ENCODE measurements around the gene ELF4.

The ELF4 gene

DNA sequence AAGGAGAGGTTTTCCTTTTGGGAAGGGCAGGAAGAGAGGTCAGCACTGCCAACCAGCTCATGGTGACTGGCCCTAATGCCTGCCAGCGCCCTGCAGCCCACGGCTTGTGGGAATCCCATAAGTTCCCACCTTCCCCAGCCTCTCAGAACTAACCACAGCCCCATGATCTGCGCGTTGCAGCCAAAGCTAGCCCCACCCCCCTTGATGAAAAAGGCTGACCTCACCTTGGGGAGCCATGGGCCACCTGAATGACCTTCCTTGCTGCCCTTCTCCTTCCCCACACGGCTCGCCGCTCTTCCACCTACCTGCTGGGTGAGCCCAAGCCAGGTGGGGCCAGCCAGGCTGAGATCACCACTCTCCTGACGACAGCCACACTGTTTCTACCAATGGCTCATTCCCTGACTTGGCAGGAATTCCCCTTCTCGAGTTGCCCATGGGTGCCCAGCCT, 3.9 kb upstream of the ELF4 start:
- no peak for DNase-seq (ENCODE audit: low spot score)

DNA sequence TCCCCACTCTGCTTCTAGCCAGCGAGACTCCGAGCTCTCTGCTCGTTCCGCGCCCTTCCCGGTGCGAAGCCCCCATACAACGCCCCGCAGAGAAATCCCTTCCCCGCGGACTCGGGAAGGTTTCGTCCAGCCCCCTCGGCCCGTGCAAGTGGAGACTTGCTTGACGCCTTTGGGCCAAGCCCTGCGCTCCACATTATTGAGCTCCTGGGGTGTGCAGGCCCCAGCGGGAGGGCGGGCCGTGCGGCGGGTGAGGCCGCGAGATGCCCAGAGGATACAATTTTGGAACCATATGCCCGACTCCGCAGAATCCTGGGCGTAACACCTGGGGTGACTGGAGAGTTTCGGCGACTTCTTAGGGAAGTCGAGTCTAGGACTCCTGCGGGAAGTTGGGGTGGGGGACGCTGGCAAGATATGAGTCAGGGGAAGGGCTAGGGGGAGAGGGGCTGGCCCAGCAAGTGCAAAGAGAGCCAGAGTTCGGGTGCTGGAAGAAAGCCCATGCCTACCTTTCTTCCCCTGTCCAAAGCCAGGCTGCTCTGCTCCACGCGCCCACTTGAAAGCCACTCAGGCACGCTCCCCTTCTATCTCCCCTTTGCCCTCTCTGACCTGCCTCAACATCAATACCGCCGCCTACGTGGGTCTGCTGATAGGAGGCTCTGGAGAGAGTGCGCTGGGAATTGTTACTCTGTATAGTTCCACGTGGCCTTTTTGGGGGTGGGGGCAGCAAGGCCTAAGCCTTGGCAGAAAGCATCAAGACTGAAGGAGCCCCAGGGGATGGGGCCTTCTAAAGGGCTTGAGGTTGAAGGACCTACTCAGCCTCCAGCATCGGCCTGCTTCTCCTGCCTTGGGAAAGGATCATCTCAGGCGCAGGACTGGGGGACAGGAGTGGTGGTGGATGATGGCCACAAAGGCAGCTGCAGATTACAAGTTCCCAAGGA, 1.2 kb upstream of the ELF4 start:
- no peak for DNase-seq (ENCODE audit: low spot score)

DNA sequence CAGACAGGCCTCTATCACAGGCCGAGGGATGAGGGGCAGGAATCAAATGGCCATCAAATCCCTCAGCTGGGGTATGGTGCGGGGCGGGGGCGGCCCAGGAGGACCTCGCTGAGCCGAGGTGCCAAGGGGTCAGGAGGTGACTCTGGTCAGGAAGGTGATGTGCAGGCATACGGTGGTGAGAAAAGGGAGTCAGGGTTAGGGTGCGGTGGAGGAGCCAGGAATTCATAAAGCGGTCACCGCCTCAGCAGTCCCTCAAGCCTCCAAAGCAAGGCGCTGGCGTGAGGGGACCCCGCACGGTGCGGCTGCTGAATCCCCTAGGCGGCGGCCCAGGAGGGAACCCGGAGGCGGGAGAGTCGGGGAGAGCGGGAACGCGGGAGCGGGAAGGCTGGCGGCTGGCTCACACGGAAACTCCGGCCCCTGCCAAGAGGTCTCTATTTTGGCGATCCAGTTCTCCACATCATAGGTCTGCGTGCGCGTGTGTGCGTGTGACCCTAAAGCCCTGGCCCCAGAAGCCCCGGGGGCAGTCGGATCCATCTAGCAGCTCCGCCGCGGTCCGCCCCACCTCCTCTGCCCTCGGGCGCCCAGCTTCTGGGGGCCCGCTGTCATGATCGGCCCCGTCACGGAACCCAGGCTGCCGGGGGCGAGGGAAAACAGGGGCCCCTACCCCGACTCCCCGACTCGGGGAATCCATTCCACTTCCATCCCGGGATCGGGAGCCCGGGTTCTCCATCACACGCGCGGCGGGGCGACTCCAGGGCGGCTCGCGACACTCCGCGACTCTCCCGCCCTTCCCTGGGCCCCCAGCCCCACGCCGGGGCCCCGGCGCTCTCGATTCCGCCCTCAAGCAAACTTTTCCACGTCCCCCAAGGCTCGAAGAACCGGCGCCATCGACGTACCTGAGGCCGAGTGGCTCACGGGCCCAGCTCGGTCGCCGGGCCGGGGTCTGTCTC, 593 bp downstream of the ELF4 start:
- DNase-seq (ENCODE audit: low spot score), result no peak

DNA sequence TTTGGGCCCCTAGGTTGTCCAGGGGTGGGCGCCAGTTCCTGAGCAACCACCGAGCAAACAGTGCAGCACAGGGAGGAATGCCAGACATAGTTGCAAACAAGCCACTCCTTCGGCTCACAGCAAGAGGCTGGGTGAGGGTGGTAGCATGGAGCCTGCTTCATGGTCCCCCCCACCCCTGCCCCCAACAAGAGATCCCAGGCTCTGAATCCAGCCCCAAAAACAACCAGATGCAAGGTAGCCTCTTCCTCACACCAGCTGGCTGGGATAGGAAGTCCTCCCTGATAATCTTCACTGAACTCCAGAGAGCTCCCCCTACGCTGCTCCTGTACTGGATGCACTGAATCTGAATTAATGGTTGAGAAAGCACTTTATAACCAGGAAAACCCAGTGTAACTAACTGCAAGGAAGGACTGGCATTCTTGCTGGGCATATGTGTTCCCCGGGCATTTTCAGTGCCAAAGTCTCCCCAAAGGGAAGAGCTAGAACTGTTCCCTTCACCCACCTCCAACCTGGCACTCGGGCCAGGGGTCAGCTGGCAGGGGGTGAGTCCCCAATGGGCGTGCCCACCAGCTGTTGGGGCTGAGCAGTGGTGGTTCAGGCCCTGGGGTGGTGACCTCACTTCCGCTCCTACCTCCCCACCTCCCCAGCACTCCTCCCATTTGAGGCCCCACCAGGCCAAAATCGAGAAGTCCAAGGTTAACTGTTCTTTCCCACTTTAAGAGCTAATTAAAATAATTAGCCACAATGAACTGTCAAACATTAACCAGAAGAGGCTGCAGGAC, 1.5 kb downstream of the ELF4 start:
- no peak for DNase-seq (ENCODE audit: low spot score)

DNA sequence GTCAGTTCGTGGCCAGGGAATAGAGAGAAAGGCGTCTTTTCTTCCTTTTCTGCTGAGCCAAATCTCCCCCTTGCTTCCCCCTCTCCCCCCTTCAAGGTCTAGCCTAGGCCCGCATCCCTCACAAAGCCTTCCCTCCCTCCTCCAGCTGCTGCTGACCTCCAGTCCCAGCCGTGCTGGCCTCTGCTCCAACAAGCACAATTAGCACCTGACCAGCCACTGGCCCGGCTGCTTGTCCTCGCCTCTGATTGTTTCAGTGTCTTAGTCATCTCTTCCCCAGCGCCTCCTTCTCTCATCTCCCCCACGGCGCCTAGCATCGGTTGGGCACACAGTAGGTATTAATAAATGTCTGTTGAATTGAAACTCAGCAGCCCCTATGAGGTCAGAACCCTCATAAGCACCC, 4.2 kb downstream of the ELF4 start:
- DNase-seq (ENCODE audit: low spot score), result no peak

DNA sequence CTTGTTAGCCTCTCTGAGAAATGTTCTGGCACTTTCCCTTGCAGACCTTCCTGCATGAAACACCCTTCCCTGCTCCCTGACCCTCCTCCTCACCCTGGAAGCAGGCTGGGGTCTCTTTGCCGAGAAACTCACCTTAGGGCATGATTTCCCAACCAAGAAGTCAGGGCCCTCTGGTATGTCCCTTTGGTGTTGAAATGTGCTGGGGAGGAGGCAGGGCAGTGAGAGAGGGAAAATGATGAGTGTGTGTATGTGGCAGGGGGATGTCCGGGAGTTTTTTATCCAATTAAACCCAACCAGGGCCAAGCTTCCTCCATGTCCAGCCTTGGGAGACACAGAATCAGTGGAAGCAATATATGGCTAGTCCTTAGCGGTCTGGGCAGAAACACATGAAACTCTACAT, 5.1 kb downstream of the ELF4 start:
- DNase-seq (ENCODE audit: low spot score), result no peak

DNA sequence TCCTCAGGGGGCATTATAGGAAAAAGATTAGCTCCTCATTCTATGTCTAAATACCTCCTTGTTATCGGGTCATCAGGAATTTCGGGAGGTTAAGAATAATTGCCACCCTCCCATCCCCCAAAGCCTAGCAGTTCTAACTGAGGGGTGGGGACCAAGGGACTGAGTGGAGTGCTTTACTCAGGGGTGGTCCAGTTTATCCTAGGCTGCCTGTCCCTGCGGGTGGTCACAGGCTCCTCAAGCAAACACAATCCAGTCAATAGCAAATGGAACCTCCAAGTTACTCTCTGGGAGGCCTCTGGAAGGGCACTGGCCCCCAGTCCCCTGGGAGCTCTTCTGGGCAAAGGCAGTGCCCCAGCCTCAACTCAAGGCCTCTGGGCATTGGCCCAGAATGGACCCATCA, 6.7 kb downstream of the ELF4 start:
- no peak for DNase-seq (ENCODE audit: low spot score)

DNA sequence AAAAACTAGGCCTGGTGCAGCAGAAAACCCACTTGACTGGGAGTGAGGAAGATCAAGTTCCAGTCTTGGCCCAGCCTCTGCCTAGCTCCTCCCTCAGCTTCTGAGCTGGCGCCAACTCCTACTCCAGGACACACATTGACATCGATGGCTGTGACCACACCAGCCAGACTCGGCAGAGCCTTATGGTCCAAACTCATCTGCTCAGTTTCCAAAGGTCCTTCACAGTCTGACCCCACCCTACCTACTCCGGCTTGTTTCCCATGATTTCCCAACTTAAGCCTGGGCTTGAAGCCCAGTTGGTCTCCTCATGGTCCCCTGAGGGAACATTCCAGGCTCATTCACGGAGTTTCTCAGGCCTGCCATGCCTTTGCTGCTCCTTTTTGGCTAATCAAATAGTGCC, 10.1 kb downstream of the ELF4 start:
- DNase-seq (ENCODE audit: low spot score), result no peak

DNA sequence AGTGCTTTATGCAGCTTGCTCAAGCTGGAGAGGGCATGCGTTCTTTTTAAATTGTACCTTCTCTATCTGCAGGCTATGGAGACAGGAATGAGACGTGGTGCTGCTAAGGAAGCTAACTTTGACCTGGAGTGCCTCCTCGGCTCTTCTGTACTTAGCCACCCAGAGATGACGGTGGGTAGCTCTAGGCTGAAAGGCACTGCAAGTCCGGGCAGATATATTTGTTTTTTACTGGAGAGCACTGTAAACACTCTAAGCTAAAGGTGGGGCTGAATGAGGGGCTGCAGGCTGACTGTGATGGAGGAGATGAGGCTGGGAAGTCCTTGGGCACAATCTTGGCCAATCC, 12.1 kb downstream of the ELF4 start:
- DNase-seq (ENCODE audit: low spot score), result no peak

DNA sequence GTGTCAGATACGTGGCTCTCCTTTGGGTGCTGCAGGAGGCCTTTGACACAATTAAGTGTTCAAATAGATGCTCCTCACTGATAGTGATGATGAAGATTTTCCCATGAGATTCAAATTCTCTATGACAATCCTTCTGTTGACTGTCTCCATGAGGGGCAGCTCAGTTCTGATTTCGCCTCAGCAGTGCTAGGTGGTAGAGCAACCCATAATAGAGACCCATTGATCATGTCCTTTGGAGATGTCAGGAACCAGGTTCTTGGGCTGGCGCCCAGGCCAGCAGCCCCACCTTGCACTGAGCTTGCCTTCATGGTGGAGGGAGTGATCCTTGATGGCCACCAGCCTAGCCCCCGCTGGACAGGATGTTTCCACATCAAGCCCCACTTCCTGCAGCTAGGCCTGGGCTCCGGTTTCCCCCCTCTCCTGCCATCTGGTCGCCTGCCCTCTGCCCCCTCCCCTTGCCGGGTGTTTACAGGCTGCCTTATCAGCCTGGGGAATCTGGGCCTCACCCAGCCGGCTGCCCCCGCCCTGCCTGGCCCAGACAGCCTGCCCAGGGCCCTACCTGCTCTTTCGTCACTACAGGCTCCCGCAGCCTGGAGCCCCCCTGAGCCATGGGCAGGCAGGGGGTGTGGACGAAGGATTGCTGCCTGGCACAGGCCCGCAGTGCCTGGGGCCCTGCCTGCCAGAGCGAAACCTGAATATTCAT, 12.6 kb downstream of the ELF4 start:
- DNase-seq (ENCODE audit: low spot score), result no peak

DNA sequence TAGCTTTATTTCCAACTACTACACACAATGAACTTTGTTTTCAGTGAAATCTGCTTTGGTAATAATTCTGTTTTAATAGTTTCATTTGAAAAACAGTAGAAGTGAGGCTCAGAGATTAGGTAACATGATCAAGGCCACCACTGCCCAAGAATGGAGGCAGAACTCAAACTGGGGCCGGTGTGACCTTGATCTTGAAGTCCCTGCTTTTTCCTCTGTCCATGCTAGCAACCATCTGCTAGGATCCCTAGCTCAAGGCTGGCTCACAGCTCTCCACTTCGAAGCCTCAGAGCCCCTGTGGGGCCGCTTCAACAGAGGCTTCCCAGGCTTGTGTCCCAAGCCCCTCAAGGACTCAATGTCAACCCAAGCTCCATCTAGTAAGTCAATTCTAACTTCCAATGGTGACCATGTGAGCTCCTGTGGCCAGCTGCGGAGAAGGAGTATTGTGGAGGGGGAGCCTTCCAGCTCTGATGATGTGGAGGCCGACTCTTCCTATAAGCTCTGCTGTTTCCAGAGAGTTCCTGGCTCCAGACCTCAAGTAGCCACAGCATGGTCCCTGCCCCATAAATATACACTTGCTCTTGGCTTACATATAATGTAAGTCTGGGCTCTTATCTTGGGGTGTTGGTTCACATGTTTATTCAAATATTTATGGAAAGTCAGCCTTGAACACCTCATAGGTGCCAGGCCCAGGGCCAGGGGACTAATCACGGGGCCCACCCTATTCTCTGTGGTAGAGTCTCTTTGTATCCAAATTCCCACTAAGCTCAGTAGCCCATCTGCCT, 14.9 kb downstream of the ELF4 start:
- DNase-seq (ENCODE audit: low spot score), result no peak

DNA sequence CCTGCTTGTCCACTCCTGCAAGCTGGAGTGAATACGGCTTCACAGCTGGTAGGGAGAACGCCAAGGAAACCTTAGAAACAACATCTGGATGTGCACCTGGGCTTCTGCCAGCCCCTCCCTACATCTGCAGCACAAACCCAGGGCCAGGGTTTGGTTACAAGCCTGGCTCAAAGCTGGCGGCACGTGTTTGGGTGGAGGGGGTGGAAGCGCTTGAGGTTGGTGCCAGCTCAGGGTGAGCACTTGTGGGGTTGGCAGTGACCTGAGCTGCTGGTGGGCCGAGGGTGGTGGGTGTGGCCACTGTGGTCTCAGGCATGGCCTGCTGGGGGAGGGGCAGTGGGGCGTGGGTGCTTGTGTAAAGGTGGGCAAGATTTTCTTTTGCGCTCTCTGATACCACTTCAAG, 15.6 kb downstream of the ELF4 start:
- no peak for DNase-seq (ENCODE audit: low spot score)

DNA sequence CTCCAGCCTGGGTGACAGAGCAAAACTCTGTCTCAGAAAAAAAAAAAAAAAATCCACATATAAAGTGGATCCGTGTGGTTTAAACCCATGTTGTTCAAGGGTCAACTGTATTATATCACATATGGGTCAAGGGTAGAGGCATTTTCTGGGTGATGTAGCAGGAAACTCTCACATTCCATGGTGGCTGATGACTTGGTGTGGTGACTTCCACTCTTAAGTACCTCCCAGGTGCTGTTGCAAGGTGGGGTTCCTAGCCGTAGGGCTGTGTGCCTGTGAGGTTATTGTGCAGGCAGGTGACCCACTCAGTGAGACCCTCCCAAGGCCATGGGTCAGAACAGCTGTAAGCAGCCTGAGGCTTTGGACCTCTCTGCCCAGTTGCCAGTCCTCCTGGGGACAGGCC, 17.0 kb downstream of the ELF4 start:
- DNase-seq (ENCODE audit: low spot score), result no peak

DNA sequence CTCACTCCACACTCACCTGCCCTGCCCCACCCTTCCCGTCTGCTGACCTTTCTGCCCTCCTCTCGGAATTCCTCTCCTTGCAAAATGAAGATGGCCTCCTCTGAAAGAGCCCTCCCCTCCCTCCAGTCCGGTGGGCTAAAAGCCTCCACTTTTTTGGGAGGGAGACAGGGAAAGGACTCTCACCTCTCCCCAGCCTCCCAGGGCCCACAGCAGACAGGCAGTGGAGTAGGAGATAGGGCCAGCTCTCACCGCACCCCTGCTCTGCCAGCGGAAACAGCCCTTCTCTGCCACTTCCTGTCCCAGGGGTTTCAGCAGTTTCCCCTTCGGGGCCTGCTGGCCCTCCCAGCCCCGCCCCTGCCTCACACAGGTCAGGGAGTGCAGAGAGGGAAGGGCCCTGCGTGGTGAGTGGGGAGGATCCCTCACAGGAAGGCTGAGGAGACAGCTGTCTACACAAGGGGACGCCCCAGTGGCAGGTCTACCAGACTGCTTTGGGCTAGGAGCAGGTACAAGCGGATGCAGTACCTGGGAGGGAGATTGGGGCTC, 18.2 kb downstream of the ELF4 start:
- DNase-seq (ENCODE audit: low spot score), result no peak

DNA sequence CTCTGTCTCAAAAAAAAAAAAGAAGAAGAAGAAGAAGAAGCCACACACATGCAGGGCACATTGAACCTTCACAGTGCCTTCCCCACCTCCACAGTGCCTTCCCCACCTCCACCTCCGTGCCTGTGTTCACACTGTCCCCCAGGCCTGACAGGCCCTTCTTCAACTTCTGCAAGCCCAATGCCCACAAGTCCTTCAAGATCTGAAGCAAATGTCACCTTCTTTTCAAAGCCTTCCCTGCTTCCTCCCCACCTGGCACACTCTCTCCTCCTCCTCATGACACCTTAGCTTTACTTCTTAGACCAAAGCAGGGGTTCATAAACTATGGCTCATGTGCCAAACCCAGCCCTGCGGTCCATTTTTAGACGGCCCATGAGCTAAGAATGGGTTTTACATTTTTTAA, 19.9 kb downstream of the ELF4 start:
- DNase-seq (ENCODE audit: low spot score), result no peak

DNA sequence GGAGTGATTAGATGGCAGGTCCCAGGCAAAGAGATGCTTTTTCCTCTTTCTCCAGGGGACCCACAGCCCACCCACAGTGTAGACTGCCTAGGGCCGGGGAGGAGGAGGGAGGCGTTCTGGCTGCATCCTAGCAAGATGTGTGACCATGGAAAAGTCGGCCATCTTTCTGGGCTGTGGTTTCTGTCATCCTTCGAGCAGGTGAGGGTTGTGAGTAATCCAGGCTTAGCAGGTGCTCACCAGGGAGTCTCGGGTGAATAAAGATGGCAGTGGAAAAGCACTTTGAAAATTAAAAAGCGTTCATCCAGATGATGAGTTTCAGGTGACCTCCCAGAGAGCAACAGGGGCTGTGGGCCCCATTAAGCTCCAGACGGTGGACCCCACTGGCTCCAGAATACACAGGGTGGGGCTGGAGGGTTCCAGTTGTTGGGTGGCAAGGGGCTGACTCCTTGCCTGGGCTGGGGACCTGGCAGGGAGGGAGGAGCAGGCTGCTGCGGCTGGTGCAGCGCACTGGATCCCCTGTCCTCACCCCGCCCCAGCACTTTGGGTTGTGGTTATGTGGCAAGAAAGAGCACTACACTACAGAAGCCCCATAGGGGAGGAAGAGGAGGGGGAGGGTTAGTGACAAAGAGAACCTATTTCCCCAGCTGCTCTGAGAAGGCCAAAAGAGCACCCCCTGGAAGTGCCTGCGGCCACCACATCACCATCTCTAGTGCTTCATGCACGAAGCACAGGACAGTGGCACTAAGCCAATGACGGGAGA, 23.7 kb downstream of the ELF4 start:
- no peak for DNase-seq (ENCODE audit: low spot score)

DNA sequence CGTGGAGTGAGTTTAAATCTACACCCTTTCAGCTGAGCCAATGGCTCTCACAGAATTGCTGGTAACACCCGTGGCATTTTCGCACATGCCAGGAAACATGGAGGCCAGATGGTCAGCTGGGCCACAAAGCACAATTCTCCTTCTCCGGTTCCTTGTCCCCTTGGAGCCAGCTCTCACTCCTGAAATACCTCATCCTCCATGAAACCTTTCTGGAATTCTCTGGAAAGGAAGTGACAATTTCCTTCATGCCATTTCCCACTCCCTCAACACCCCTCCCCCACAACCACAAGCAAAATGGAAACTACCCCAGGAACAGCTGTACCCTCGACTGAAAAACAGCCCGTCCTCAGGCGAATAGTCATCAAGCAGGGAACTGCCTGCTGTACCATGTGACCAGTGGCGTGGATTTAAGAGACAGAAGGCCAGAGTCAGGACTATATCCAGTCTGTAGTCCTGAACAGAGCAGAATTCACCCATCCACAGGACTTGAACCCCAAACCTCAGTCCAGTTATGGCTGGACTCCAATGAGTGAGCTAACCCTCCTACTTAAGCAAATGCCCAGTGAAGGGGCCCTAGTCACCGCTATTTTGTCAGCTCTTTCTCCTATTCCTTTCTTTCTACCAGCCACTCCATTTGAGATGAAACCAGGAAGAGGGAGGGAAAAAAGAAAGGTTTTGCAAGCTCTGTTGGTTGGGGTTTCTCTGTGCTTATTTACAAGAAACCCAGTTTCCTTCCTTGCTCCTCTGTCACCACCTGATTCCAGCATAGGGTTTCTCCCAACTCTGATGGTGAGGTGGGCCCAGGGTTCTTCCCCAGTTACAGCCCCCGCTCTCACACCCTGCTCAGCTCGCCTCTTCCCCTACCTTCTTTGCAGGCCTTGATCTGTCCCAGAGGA, 24.5 kb downstream of the ELF4 start:
- DNase-seq (ENCODE audit: low spot score), result no peak

DNA sequence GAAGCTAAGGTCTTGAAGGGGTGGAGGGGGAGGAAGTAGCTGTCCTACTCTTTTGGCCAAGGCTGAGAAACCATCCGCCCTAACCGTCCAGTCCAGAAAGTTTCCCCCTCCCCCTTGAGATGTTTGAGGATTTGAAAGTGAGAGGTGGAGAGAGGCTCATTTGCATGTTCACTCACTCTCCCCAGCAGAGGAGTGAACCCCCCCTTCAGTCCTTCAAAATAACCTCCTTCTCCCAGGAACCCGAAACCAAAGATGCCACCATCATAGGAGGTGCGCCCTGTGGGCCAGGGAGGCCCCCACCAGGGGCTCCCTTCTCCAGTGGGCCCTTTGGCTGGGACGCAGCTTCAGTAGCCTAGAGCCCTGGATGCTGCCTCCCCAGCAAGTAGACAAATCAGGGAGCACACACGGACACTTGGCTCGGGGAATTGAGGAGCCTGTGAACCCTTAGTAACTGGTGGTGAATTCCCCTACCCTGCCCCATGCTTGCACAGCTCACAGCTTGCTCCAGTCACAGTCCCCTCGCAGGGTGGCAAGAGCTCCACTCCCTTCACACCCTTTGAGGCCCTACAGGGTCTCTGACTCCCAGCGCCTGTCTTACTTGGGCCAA, 25.6 kb downstream of the ELF4 start:
- DNase-seq (ENCODE audit: low spot score), result no peak

All from ecto neural progenitor cell (in vitro differentiated cells).